H1 (cell line): ENCODE data around the gene NAMPT. TPM values are rescaled to one million over a fixed set of nuclear protein-coding genes. Genes with fewer than 3 reads are reported as not detected.

Source experiments
- CTCF ChIA-PET: fragments of 300-600 bp; sonication (Branson Sonifier 250); formaldehyde crosslinking; loops from one replicate; lab custom pipeline; 2021; ENCODE audit not compliant: partially characterized antibody; lab: Charles Lee
- POLR2A ChIA-PET: fragments of 300-600 bp; sonication (Branson Sonifier 250); formaldehyde crosslinking; loops from one replicate; lab custom pipeline; 2021; ENCODE audit warnings: inconsistent platforms; ENCODE audit not compliant: partially characterized antibody; lab: Charles Lee
- DNase-seq, 2 experiments: peaks; one replicate each; pipeline versions ENCODE4 v3.0.0 to v3.0.0-alpha.2; 2010 to 2022; ENCODE audit warnings: low spot score in 2 of 2, low read depth in 1 of 2, mixed read lengths in 1 of 2
- FAIRE-seq: peaks from 2 replicates; lab custom pipeline; 2011; peaks lifted over from hg19 to GRCh38; lab: Jason Lieb, UNC
- H2AFZ ChIP-seq: 2 replicates; pipeline ENCODE4 v1.8.1; 2012; ENCODE audit warnings: low read length, inconsistent platforms
- H2AK5ac ChIP-seq: 2 replicates; pipeline ENCODE4 v1.6.1; 2013; ENCODE audit warnings: low read depth, low read length
- H2BK120ac ChIP-seq: replicated peaks from 2 replicates; pipeline ENCODE3; 2013; ENCODE audit warnings: low read depth, low read length, inconsistent platforms
- H2BK12ac ChIP-seq: 2 replicates; pipeline ENCODE4 v1.6.1; 2013; ENCODE audit warnings: low read depth, low read length
- H2BK15ac ChIP-seq: 2 replicates; pipeline ENCODE4 v1.6.1; 2013; ENCODE audit warnings: low read length
- H2BK20ac ChIP-seq: 2 replicates; pipeline ENCODE4 v1.6.1; 2013; ENCODE audit warnings: low read length
- H2BK5ac ChIP-seq: 2 replicates; pipeline ENCODE4 v1.6.1; 2013; ENCODE audit warnings: low read depth, low read length
- H3K14ac ChIP-seq: 2 replicates; pipeline ENCODE4 v1.6.1; 2013; ENCODE audit warnings: inconsistent platforms; ENCODE audit not compliant: insufficient read length
- H3K18ac ChIP-seq: 2 replicates; pipeline ENCODE4 v1.6.1; 2013; ENCODE audit warnings: low read length; ENCODE audit errors: extremely low read depth
- H3K23ac ChIP-seq: 2 replicates; pipeline ENCODE4 v1.6.1; 2013; ENCODE audit warnings: inconsistent platforms; ENCODE audit not compliant: insufficient read length
- H3K23me2 ChIP-seq: 2 replicates; pipeline ENCODE4 v1.6.1; 2013; ENCODE audit warnings: low read depth, low read length
- H3K27ac ChIP-seq: 2 replicates; pipeline ENCODE4 v1.6.1; 2011; ENCODE audit warnings: low read depth, low read length, inconsistent platforms
- H3K27me3 ChIP-seq, 4 experiments: replicated peaks in 1 of 4; 1 replicate in 1 of 4; 2 replicates in 3 of 4; pipeline versions ENCODE4 v1.6.1 to v1.8.1; 2011 to 2013; ENCODE audit warnings: low read length in 3 of 4, mild to moderate bottlenecking in 3 of 4, inconsistent platforms in 2 of 4, mixed read lengths in 2 of 4, moderate library complexity in 1 of 4; ENCODE audit not compliant: control insufficient read depth in 3 of 4, insufficient read depth in 3 of 4; ENCODE audit errors: extremely low read depth in 1 of 4
- H3K36me3 ChIP-seq, 4 experiments: 2 replicates each; pipeline versions ENCODE4 v1.6.1 to v1.8.1; 2011 to 2013; ENCODE audit warnings: mild to moderate bottlenecking in 4 of 4, low read length in 3 of 4, moderate library complexity in 2 of 4, control low read depth in 1 of 4, inconsistent platforms in 1 of 4; ENCODE audit not compliant: insufficient read depth in 4 of 4, control insufficient read depth in 2 of 4
- H3K4ac ChIP-seq: replicated peaks from 2 replicates; pipeline ENCODE3; 2013; ENCODE audit warnings: low read length, low read depth, mixed read lengths, inconsistent platforms; ENCODE audit not compliant: insufficient read length
- H3K4me1 ChIP-seq, 4 experiments: replicated peaks in 1 of 4; 1 replicate in 1 of 4; 2 replicates in 3 of 4; pipeline versions ENCODE4 v1.6.1 to v1.8.1; 2011 to 2013; ENCODE audit warnings: low read length in 3 of 4, inconsistent platforms in 2 of 4, mixed read lengths in 1 of 4; ENCODE audit not compliant: insufficient read depth in 4 of 4, control insufficient read depth in 3 of 4
- H3K4me2 ChIP-seq, 2 experiments: 2 replicates each; pipeline versions ENCODE4 v1.6.1 to v1.8.1; 2011 to 2013; ENCODE audit warnings: low read depth in 2 of 2, low read length in 2 of 2, control low read depth in 1 of 2, inconsistent platforms in 1 of 2, mild to moderate bottlenecking in 1 of 2; ENCODE audit not compliant: insufficient read depth in 1 of 2
- H3K4me3 ChIP-seq, 4 experiments: fragments of 200-600, 300-600 bp in 1 of 4; sonication (generic), shearing (Covaris generic), sonication (Bioruptor Twin) in 1 of 4; 2 replicates each; pipeline versions ENCODE4 v1.5.1 to v1.8.1; 2011 to 2016; ENCODE audit warnings: low read length in 4 of 4, low read depth in 3 of 4, control low read depth in 2 of 4, inconsistent platforms in 2 of 4, mild to moderate bottlenecking in 2 of 4, mixed read lengths in 1 of 4, moderate library complexity in 1 of 4; ENCODE audit not compliant: insufficient read depth in 2 of 4; ENCODE audit errors: extremely low read depth in 1 of 4
- H3K56ac ChIP-seq: replicated peaks from 2 replicates; pipeline ENCODE3; 2013; ENCODE audit warnings: low read depth, mild to moderate bottlenecking, mixed read lengths, low read length, inconsistent platforms; ENCODE audit not compliant: insufficient read length
- H3K79me1 ChIP-seq: 2 replicates; pipeline ENCODE4 v1.6.1; 2013; ENCODE audit warnings: low read depth, low read length, control low read depth
- H3K79me2 ChIP-seq, 2 experiments: 2 replicates each; pipeline versions ENCODE4 v1.6.1 to v1.8.1; 2012 to 2013; ENCODE audit warnings: low read length in 2 of 2, mild to moderate bottlenecking in 2 of 2, inconsistent platforms in 1 of 2; ENCODE audit not compliant: insufficient read depth in 2 of 2, control insufficient read depth in 1 of 2
- H3K9ac ChIP-seq, 4 experiments: replicated peaks in 1 of 4; 1 replicate in 1 of 4; 2 replicates in 3 of 4; pipeline versions ENCODE4 v1.6.1 to v1.8.1; 2011 to 2013; ENCODE audit warnings: low read depth in 3 of 4, low read length in 3 of 4, control low read depth in 2 of 4, mild to moderate bottlenecking in 2 of 4, moderate library complexity in 2 of 4, inconsistent platforms in 1 of 4; ENCODE audit errors: extremely low read depth in 1 of 4
- H3K9me3 ChIP-seq, 2 experiments: 2 replicates each; pipeline versions ENCODE4 v1.6.1 to v1.8.1; 2012 to 2013; ENCODE audit warnings: mild to moderate bottlenecking in 2 of 2, moderate library complexity in 2 of 2, control low read depth in 1 of 2, inconsistent platforms in 1 of 2, low read depth in 1 of 2, low read length in 1 of 2, mixed read lengths in 1 of 2; ENCODE audit not compliant: insufficient read depth in 2 of 2
- H4K20me1 ChIP-seq, 2 experiments: replicated peaks in 1 of 2; 2 replicates each; pipeline versions ENCODE3 to v1.8.1; 2011 to 2013; ENCODE audit warnings: inconsistent platforms in 2 of 2, low read length in 2 of 2, mild to moderate bottlenecking in 1 of 2; ENCODE audit not compliant: insufficient read depth in 2 of 2, control insufficient read depth in 1 of 2
- H4K5ac ChIP-seq: 2 replicates; pipeline ENCODE4 v1.6.1; 2013; ENCODE audit warnings: low read length, low read depth, mixed read lengths, inconsistent platforms; ENCODE audit not compliant: insufficient read length
- H4K8ac ChIP-seq: 2 replicates; pipeline ENCODE4 v1.8.0; 2013; ENCODE audit warnings: mild to moderate bottlenecking, moderate library complexity, low read length, inconsistent platforms; ENCODE audit not compliant: insufficient read depth; ENCODE audit errors: extremely low read depth
- H4K91ac ChIP-seq: replicated peaks from 2 replicates; pipeline ENCODE3; 2013; ENCODE audit warnings: low read length, mixed read lengths, inconsistent platforms; ENCODE audit not compliant: insufficient read length
- CHD2 ChIP-seq: IDR thresholded peaks from 2 replicates; pipeline ENCODE4 v1.6.1; 2012; ENCODE audit warnings: low read length, improper control_type of control experiment
- CREB1 ChIP-seq: IDR thresholded peaks from 2 replicates; pipeline ENCODE4 v1.6.1; 2012; ENCODE audit warnings: inconsistent platforms
- EGR1 ChIP-seq: IDR thresholded peaks from 2 replicates; pipeline ENCODE4 v1.6.1; 2011; ENCODE audit warnings: low read depth, low read length, borderline replicate concordance
- EP300 ChIP-seq, 2 experiments: IDR thresholded peaks; 1 replicate in 1 of 2; 2 replicates in 1 of 2; pipeline ENCODE4 v1.6.1; 2011 to 2012; ENCODE audit warnings: low read depth in 2 of 2, low read length in 2 of 2, mild to moderate bottlenecking in 2 of 2, borderline replicate concordance in 1 of 2, inconsistent platforms in 1 of 2, moderate library complexity in 1 of 2
- GTF2F1 ChIP-seq: IDR thresholded peaks from 2 replicates; pipeline ENCODE4 v1.6.1; 2012; ENCODE audit warnings: low read depth, low read length, improper control_type of control experiment, borderline replicate concordance
- JUND ChIP-seq: IDR thresholded peaks from 2 replicates; pipeline ENCODE4 v1.6.1; 2011; ENCODE audit warnings: mild to moderate bottlenecking, improper control_type of control experiment, low read length
- KDM1A ChIP-seq: fragments of 200-600, 300-600 bp; sonication (generic); IDR thresholded peaks from 2 replicates; pipeline ENCODE4 v1.7.1; 2016; ENCODE audit warnings: mild to moderate bottlenecking, low read length, borderline replicate concordance
- KDM4A ChIP-seq: IDR thresholded peaks from one replicate; pipeline ENCODE4 v1.7.1; 2012; ENCODE audit warnings: low read depth, mild to moderate bottlenecking, moderate library complexity, low read length, inconsistent platforms; ENCODE audit not compliant: severe bottlenecking
- POLR2AphosphoS5 ChIP-seq: IDR thresholded peaks from 2 replicates; pipeline ENCODE4 v1.6.1; 2011; ENCODE audit warnings: low read depth, low read length
- RFX5 ChIP-seq: IDR thresholded peaks from 2 replicates; pipeline ENCODE4 v1.6.1; 2011; ENCODE audit warnings: low read depth, low read length, improper control_type of control experiment, borderline replicate concordance
- SIRT6 ChIP-seq: IDR thresholded peaks from one replicate; pipeline ENCODE4 v1.7.1; 2012; ENCODE audit warnings: low read length, inconsistent platforms
- SP4 ChIP-seq: IDR thresholded peaks from 2 replicates; pipeline ENCODE4 v1.6.1; 2012; ENCODE audit warnings: low read length, inconsistent platforms
- SRF ChIP-seq: IDR thresholded peaks from 2 replicates; pipeline ENCODE4 v1.6.1; 2011; ENCODE audit warnings: mild to moderate bottlenecking, low read depth, low read length, moderate library complexity
- SUZ12 ChIP-seq: fragments of 200-600 bp; sonication (generic); IDR thresholded peaks from 2 replicates; pipeline ENCODE4 v1.6.1; 2012; ENCODE audit warnings: mild to moderate bottlenecking, inconsistent platforms, low read length, moderate library complexity, mixed read lengths
- TBP ChIP-seq: IDR thresholded peaks from 2 replicates; pipeline ENCODE4 v1.6.1; 2011; ENCODE audit warnings: low read depth, low read length, improper control_type of control experiment
- TEAD4 ChIP-seq: IDR thresholded peaks from 2 replicates; pipeline ENCODE4 v1.6.1; 2012; ENCODE audit warnings: low read depth, low read length, inconsistent platforms, mixed read lengths
- WGBS, 2 experiments: shearing (Covaris generic) in 1 of 2; methylation state at CpG; one replicate each; pipeline versions ENCODE4 v1.1.6 to v1.1.7; 2013 to 2015; ENCODE audit warnings: low lambda C conversion rate in 2 of 2, mixed read lengths in 2 of 2, inconsistent platforms in 1 of 2, low coverage in 1 of 2, missing lambda C conversion rate in 1 of 2; ENCODE audit not compliant: insufficient replicate concordance in 2 of 2, insufficient coverage in 1 of 2, insufficient read length in 1 of 2; ENCODE audit errors: extremely low coverage in 1 of 2, missing lambda C conversion rate in 1 of 2; 5-methylcytosine and 5-hydroxymethylcytosine counted together
- polyA plus RNA-seq, 7 experiments: library from polyadenylated mRNA; depleted of rRNA in 3 of 7; stranded (reverse) in 5 of 7; unstranded in 2 of 7; fragments of >200 nt in 5 of 7; fragments of 200-250 nt in 2 of 7; gene quantifications; 1 replicate in 5 of 7; 2 replicates in 1 of 7; 4 replicates in 1 of 7; pipeline versions ENCODE4 v1.2.1 to v1.2.3, GENCODE V29; 2011 to 2013; ENCODE audit warnings: missing spikeins in 2 of 7, mixed read lengths in 2 of 7
- total RNA-seq: library from RNA; stranded (reverse); fragmentation: NEBNext Ultra II Directional; extraction: Animal tissue kit (Norgen Biotek cat#: 25700); gene quantifications from 2 replicates; pipeline ENCODE4 v1.2.1, GENCODE V29; 2021

NAMPT gene
- total and polyA plus RNA-seq, 2 of the 8 experiments (the other 6 are each of a cell fraction or from before 2014, with no cell fraction given) = 15.4 to 95.9 TPM

GRCh38 chr7:106313456-106313901, 28.7 kb upstream of the NAMPT start:
- Histone ChIP-seq H3K27me3 (no peaks in the 10 kb centered on the region), H3K4me3 (no peak overlapping the region), H3K23ac (no peak overlapping the region), H4K91ac (no peak overlapping the region), H2BK20ac (no peak overlapping the region), H4K5ac (no peak overlapping the region), H2BK12ac (no peak overlapping the region), H3K79me2 (no peaks in the 10 kb centered on the region), H2AK5ac (no peak overlapping the region), H3K18ac (no peak overlapping the region), H3K27ac (no peak overlapping the region), H2BK5ac (no peak overlapping the region), H2AFZ (no peak overlapping the region), H4K8ac (no peak overlapping the region), H3K79me1 (no peaks in the 10 kb centered on the region), H3K9me3 (peaks cover 3% of the 10 kb centered on the region in 2 experiments; a peak in 2 of 4 replicates), H2BK120ac (no peak overlapping the region), H2BK15ac (no peak overlapping the region), H3K9ac (no peak overlapping the region), H3K36me3 (no peaks in the 10 kb centered on the region), H3K23me2 (no peaks in the 10 kb centered on the region), H3K56ac (no peak overlapping the region), H3K14ac (no peak overlapping the region), H3K4me1 (no peaks in the 10 kb centered on the region), H4K20me1 (no peaks in the 10 kb centered on the region), H3K4me2 (no peak overlapping the region), H3K4ac (no peak overlapping the region)
- FAIRE-seq (no peak), DNase-seq (no peak)
- ChIA-PET POLR2A (no interaction called here), CTCF (interaction anchor here (0.6 kb wide), 2 partner anchors 112 to 269 kb away, joined by 3 read pairs; no protein-coding TSS in a partner anchor)
- WGBS, 2 experiments = 83% methylated on average over 2 of the region's 2 CpGs; no CpG with 5 or more reads in 1 of the 2 experiments
- TF ChIP-seq CHD2 (no peak), JUND (no peak), EGR1 (no peak), CREB1 (no peak), SRF (no peak), SIRT6 (no peak), POLR2AphosphoS5 (no peak), KDM1A (no peak), RFX5 (no peak), TBP (no peak), GTF2F1 (no peak), EP300 (IDR thresholded peaks at IDR 0.05; ENCODE audit: borderline replicate concordance in 1 of 2, low read depth in 2 of 2, low read length in 2 of 2) (no peak), KDM4A (no peak), SUZ12 (no peak), TEAD4 (no peak), SP4 (no peak)
